AG04450 (cell line): Measurements from ENCODE around the gene CACNA2D3. TPM values are rescaled to one million over a fixed set of nuclear protein-coding genes. Genes with fewer than 3 reads are reported as not detected.

Experiments used
- CTCF ChIA-PET: fragments of 300-600, 350-600 bp; formaldehyde crosslinking; extraction: SDS; loops from one replicate; lab custom pipeline; 2022; ENCODE audit warnings: antibody characterized with exemption, inconsistent platforms; lab: Charles Lee
- POLR2A ChIA-PET: fragments of 350-600 bp; formaldehyde crosslinking; extraction: SDS; loops from one replicate; lab custom pipeline; 2021; ENCODE audit warnings: antibody characterized with exemption, inconsistent platforms; lab: Yijun Ruan, JAX
- DNase-seq: peaks from one replicate; pipeline ENCODE4 v3.0.0-alpha.2; 2011; ENCODE audit warnings: low read depth, low spot score
- H3K27ac ChIP-seq: one replicate; pipeline ENCODE4 v1.5.1; 2012; ENCODE audit warnings: low read depth, low read length, control low read depth
- H3K27me3 ChIP-seq: one replicate; pipeline ENCODE4 v1.6.0; 2012; ENCODE audit warnings: low read length; ENCODE audit not compliant: control insufficient read depth, insufficient read depth
- H3K4me3 ChIP-seq: 2 replicates; pipeline ENCODE4 v1.5.1; 2011; ENCODE audit warnings: mild to moderate bottlenecking, low read depth, low read length, control low read depth
- H3K9me3 ChIP-seq: 2 replicates; pipeline ENCODE4 v1.5.1; 2012; ENCODE audit warnings: low read length; ENCODE audit not compliant: control insufficient read depth, insufficient read depth
- CTCF ChIP-seq: IDR thresholded peaks from 2 replicates; pipeline ENCODE4 v1.5.1; 2011; ENCODE audit warnings: low read depth, low read length, control low read depth, inconsistent platforms
- polyA plus RNA-seq: library from polyadenylated mRNA; depleted of rRNA; stranded (reverse); fragments of >200 nt; gene quantifications from 2 replicates; pipeline ENCODE4 v1.2.3, GENCODE V29; 2011

The CACNA2D3 gene
- polyA plus RNA-seq, 1 experiment, result 0.32 TPM

DNA sequence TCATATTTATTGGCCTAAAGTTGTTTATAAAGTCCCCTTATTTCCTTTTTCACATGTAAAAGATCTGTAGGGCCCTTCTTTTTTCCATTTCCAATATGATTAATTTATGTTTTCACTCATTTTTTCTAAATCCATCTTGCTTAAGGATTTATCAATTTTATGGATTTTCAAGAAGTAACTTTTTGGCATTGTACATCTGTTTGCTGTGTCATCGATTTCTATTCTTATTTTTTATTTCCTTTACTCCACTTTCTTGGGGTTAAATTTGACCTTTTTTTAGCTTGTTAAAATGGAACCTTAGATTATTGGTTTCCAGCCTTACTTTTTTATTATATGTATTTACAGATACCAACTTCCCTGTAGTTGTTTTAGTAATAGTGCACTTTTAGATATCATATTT lies 597.6 kb downstream of the CACNA2D3 start:
- CTCF ChIA-PET, result no interaction called here
- Histone ChIP-seq H3K9me3 (no peaks in the 10 kb centered on the region; the same call in 1 of the 2 replicates), H3K27me3 (no peaks in the 10 kb centered on the region), H3K4me3 (no peak overlapping the region), H3K27ac (no peak overlapping the region)
- POLR2A ChIA-PET, result no interaction called here
- no peak for DNase-seq
- TF ChIP-seq CTCF, result no peak

DNA sequence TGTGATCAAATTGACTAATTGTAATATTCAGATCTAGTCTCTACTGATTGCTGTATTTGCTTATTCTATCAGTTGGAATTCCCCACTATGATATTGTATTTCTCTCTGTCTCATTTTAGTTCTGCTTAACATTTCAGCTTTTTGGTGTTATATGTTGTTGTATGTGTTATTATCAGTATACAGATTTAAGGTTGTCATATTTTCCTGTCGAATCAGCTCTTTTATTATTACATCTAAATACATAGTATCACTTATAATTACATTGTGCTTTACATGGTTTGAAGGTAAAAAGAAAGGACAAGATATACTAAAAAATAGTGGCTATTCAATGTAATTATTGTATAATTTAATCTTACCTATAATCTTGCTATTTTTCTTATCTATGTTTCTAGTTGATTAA lies 598.3 kb downstream of the CACNA2D3 start:
- no peak for TF ChIP-seq CTCF
- POLR2A ChIA-PET, result no interaction called here

DNA sequence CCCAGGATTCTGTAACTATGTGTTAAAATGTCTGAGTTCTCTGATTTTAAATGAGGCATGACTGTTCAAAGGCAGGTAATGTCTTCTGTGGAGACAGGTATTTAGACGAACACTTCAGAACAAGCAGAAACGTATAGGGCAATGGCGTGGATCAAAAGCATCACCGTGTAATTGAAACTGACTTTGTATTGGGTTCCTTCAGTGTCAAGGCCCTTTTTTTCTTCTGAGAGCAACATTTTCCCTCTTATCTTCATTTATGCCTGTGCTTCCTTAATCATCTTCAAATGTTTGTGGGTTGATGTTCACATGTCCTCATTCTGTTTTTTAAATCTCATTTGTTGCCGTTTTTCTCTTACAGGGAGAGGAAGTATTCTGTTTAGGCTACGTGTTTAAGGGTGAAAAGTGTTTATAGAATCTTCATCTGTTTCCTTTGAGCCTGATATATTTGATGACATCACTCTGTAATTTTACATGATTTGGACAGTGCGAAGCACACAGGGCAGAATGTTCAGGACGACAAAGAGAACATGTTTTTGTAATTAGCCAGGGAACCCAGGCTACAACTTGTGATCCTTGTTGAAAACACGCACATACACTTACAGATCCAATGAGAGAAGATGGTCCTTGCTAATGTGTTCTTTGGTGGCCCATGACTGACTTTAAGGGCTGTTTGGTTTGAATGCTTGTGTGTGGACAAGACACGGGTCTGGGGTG lies 609.5 kb downstream of the CACNA2D3 start:
- H3K9me3 ChIP-seq, result no peaks in the 10 kb centered on the region; the same call in 1 of the 2 replicates
- ChIA-PET POLR2A (no interaction called here), CTCF (no interaction called here)
- DNase-seq, result no peak
- H3K27me3 ChIP-seq, result no peaks in the 10 kb centered on the region
- H3K4me3 ChIP-seq, result no peak overlapping the region
- TF ChIP-seq CTCF, result no peak
- no peak overlapping the region for H3K27ac ChIP-seq

More for the DNA sequence above, 598.3 kb downstream of the CACNA2D3 start:
- no peak overlapping the region for H3K27ac ChIP-seq
- no peaks in the 10 kb centered on the region; the same call in 1 of the 2 replicates for H3K9me3 ChIP-seq
- CTCF ChIA-PET, result no interaction called here
- no peaks in the 10 kb centered on the region for H3K27me3 ChIP-seq
- DNase-seq, result no peak
- no peak overlapping the region for H3K4me3 ChIP-seq

- no peak for DNase-seq
- H3K9me3 ChIP-seq, result no peaks in the 10 kb centered on the region; the same call in 1 of the 2 replicates
- H3K27ac ChIP-seq, result no peak overlapping the region
- no peaks in the 10 kb centered on the region for H3K27me3 ChIP-seq
- CTCF ChIA-PET, result no interaction called here
- no peak overlapping the region for H3K4me3 ChIP-seq
- no peak for TF ChIP-seq CTCF
- POLR2A ChIA-PET, result no interaction called here
Measured at GRCh38 chr3:54733106-54734006, 611.0 kb downstream of the CACNA2D3 start.

GRCh38 chr3:54736459-54736858 lies 614.1 kb downstream of the CACNA2D3 start:
- H3K27ac ChIP-seq, result no peak overlapping the region

More at GRCh38 chr3:54736459-54736858, 614.1 kb downstream of the CACNA2D3 start:
- POLR2A ChIA-PET, result no interaction called here
- Histone ChIP-seq H3K9me3 (no peaks in the 10 kb centered on the region), H3K4me3 (no peak overlapping the region), H3K27me3 (no peaks in the 10 kb centered on the region)
- no peak for DNase-seq
- CTCF ChIA-PET, result no interaction called here
- no peak for TF ChIP-seq CTCF
